HCT116 (cell line): ENCODE data around the gene STH. TPM values are rescaled to one million over a fixed set of nuclear protein-coding genes. Genes with fewer than 3 reads are reported as not detected.

Source experiments
- ATAC-seq: fragments of 200-7000 bp; cut with Tn5 transposase; 2 replicates; pipeline ENCODE4 v1.9.1; 2020; ENCODE audit warnings: mild to moderate bottlenecking, moderate library complexity
- BruUV-seq: library from RNA; stranded (reverse); fragments of 400-500 nt; replicated peaks from 2 replicates; lab custom pipeline; 2021; lab: Mats Ljungman, UMichigan
- CTCF ChIA-PET: fragments of 300-600 bp; sonication (Branson Sonifier 250); formaldehyde crosslinking; loops from one replicate; lab custom pipeline; 2021; ENCODE audit warnings: antibody characterized with exemption; lab: Charles Lee
- POLR2A ChIA-PET: fragments of 300-600, 350-600 bp; sonication (Branson Sonifier 250); formaldehyde crosslinking; loops from one replicate; lab custom pipeline; 2021; ENCODE audit warnings: antibody characterized with exemption; lab: Charles Lee
- RAD21 ChIA-PET, 2 experiments: fragments of 300-600 bp; sonication (Branson Sonifier 250); formaldehyde crosslinking; loops; one replicate each; lab custom pipeline; 2023; ENCODE audit warnings: low total read pairs in 2 of 2; ENCODE audit not compliant: uncharacterized antibody in 2 of 2, unreplicated experiment in 2 of 2, low non-redundant PET in 1 of 2; lab: Charles Lee
- DNase-seq: peaks from one replicate; pipeline ENCODE4 v3.0.0-alpha.2; 2010; ENCODE audit warnings: low read depth, low spot score
- H2AFZ ChIP-seq: fragments of 200-600 bp; shearing (Covaris generic), sonication (generic); 2 replicates; pipeline ENCODE4 v1.6.1; 2017; ENCODE audit warnings: low read depth, mixed run types, mixed read lengths, antibody characterized with exemption, low read length; ENCODE audit not compliant: poor library complexity, severe bottlenecking
- H3K27ac ChIP-seq: 2 replicates; pipeline ENCODE4 v1.5.1; 2012; ENCODE audit warnings: low read depth, low read length
- H3K27me3 ChIP-seq: fragments of 200-600 bp; sonication (generic); 2 replicates; pipeline ENCODE4 v1.6.1; 2016; ENCODE audit warnings: mixed run types, low read length, mixed read lengths; ENCODE audit not compliant: insufficient read depth
- H3K36me3 ChIP-seq, 2 experiments: fragments of 200-500 bp in 1 of 2; fragments of 200-600 bp in 1 of 2; sonication (Bioruptor generic) in 1 of 2; sonication (generic) in 1 of 2; 2 replicates each; pipeline versions ENCODE4 v1.5.1 to v1.6.1; 2014 to 2016; ENCODE audit warnings: low read length in 2 of 2, inconsistent platforms in 1 of 2, mixed read lengths in 1 of 2, mixed run types in 1 of 2; ENCODE audit not compliant: insufficient read depth in 2 of 2, control insufficient read depth in 1 of 2
- H3K4me1 ChIP-seq, 2 experiments: fragments of 200-600 bp in 1 of 2; sonication (generic) in 1 of 2; 2 replicates each; pipeline versions ENCODE4 v1.5.1 to v1.6.1; 2012 to 2017; ENCODE audit warnings: low read length in 2 of 2, inconsistent platforms in 1 of 2, mild to moderate bottlenecking in 1 of 2, mixed read lengths in 1 of 2, mixed run types in 1 of 2, moderate library complexity in 1 of 2; ENCODE audit not compliant: insufficient read depth in 2 of 2, control insufficient read depth in 1 of 2
- H3K4me2 ChIP-seq: fragments of 200-600 bp; sonication (generic); 2 replicates; pipeline ENCODE4 v1.6.1; 2017; ENCODE audit warnings: mixed run types, low read length, mixed read lengths
- H3K4me3 ChIP-seq, 2 experiments: fragments of 200-600 bp in 1 of 2; sonication (generic) in 1 of 2; replicated peaks in 1 of 2; 2 replicates each; pipeline ENCODE4 v1.5.1; 2011 to 2016; ENCODE audit warnings: low read length in 2 of 2, control low read depth in 1 of 2, low read depth in 1 of 2, mild to moderate bottlenecking in 1 of 2, mixed read lengths in 1 of 2, mixed run types in 1 of 2
- H3K79me2 ChIP-seq: fragments of 200-600 bp; sonication (generic); 2 replicates; pipeline ENCODE4 v1.6.1; 2017; ENCODE audit warnings: mild to moderate bottlenecking, mixed run types, low read length, moderate library complexity, mixed read lengths; ENCODE audit not compliant: insufficient read depth
- H3K9ac ChIP-seq: fragments of 200-600 bp; sonication (generic); 2 replicates; pipeline ENCODE4 v1.6.1; 2016; ENCODE audit warnings: low read length, mixed read lengths
- H3K9me2 ChIP-seq: fragments of 200-600 bp; sonication (generic), shearing (Covaris generic); 2 replicates; pipeline ENCODE4 v1.6.1; 2017; ENCODE audit warnings: mixed run types, mild to moderate bottlenecking, moderate library complexity; ENCODE audit not compliant: insufficient read depth
- H3K9me3 ChIP-seq, 2 experiments: fragments of 200-500 bp in 1 of 2; fragments of 200-600 bp in 1 of 2; sonication (Bioruptor generic) in 1 of 2; sonication (generic) in 1 of 2; 2 replicates each; pipeline ENCODE4 v1.6.1; 2014 to 2017; ENCODE audit warnings: low read length in 2 of 2, mixed read lengths in 2 of 2, inconsistent platforms in 1 of 2, low read depth in 1 of 2, mild to moderate bottlenecking in 1 of 2, mixed run types in 1 of 2, moderate library complexity in 1 of 2; ENCODE audit not compliant: control insufficient read depth in 1 of 2, insufficient read depth in 1 of 2
- H4K20me1 ChIP-seq: fragments of 200-600 bp; sonication (generic), shearing (Covaris generic); 2 replicates; pipeline ENCODE4 v1.6.1; 2017; ENCODE audit warnings: mixed run types, mild to moderate bottlenecking, moderate library complexity; ENCODE audit not compliant: insufficient read depth
- CBX3 ChIP-seq: IDR thresholded peaks from 2 replicates; pipeline ENCODE4 v1.6.1; 2012; ENCODE audit warnings: low read depth
- EGR1 ChIP-seq: IDR thresholded peaks from 2 replicates; pipeline ENCODE4 v1.6.1; 2012; ENCODE audit warnings: low read depth
- EZH2phosphoT487 ChIP-seq: fragments of 200-600 bp; IDR thresholded peaks from 2 replicates; pipeline ENCODE4 v1.6.1; 2018; ENCODE audit warnings: antibody characterized with exemption, borderline replicate concordance
- JUND ChIP-seq: IDR thresholded peaks from 2 replicates; pipeline ENCODE4 v1.6.1; 2012
- MAX ChIP-seq: IDR thresholded peaks from 2 replicates; pipeline ENCODE4 v1.6.1; 2012
- POLR2A ChIP-seq: IDR thresholded peaks from 2 replicates; pipeline ENCODE4 v1.7.0; 2011; ENCODE audit warnings: borderline replicate concordance; ENCODE audit not compliant: insufficient read depth, insufficient read length; ENCODE audit errors: extremely low read depth
- RAD21 ChIP-seq: IDR thresholded peaks from 2 replicates; pipeline ENCODE4 v1.6.1; 2012; ENCODE audit warnings: low read depth, mild to moderate bottlenecking
- REST ChIP-seq: IDR thresholded peaks from 2 replicates; pipeline ENCODE4 v1.6.1; 2012; ENCODE audit warnings: low read depth
- SIN3A ChIP-seq: IDR thresholded peaks from 2 replicates; pipeline ENCODE4 v1.6.1; 2012; ENCODE audit warnings: low read depth
- SRF ChIP-seq: IDR thresholded peaks from 2 replicates; pipeline ENCODE4 v1.6.1; 2012; ENCODE audit warnings: low read depth
- TCF7L2 ChIP-seq: IDR thresholded peaks from 2 replicates; pipeline ENCODE4 v1.7.0; 2011; ENCODE audit warnings: borderline replicate concordance, inconsistent platforms; ENCODE audit not compliant: insufficient read depth, insufficient read length; ENCODE audit errors: extremely low read depth
- YY1 ChIP-seq: IDR thresholded peaks from 2 replicates; pipeline ENCODE4 v1.6.1; 2011; ENCODE audit warnings: low read length, low read depth, moderate library complexity, mild to moderate bottlenecking; ENCODE audit not compliant: insufficient replicate concordance; ENCODE audit errors: extremely low read depth
- ZFX ChIP-seq: fragments of 450-650 bp; IDR thresholded peaks from 2 replicates; pipeline ENCODE4 v1.6.1; 2017
- intact Hi-C: fragments of 100-400 bp; cut with micrococcal nuclease; formaldehyde crosslinking; loops from 2 replicates; pipeline ENCODE4 v1.10.0; 2022
- total RNA-seq: library from RNA; stranded (reverse); gene quantifications from one replicate; pipeline ENCODE4 v1.2.1, GENCODE V29; 2021; ENCODE audit not compliant: unreplicated experiment
- TF ChIP-seq, protein P1 (sequence below), 3 experiments: fragments of 200-600 bp in 1 of 3; sonication (generic) in 1 of 3; IDR thresholded peaks in 2 of 3; conservative IDR thresholded peaks in 1 of 3; 2 replicates each; pipeline ENCODE4 v1.5.1; 2012 to 2017; ENCODE audit warnings: low read depth in 2 of 3, low read length in 2 of 3, antibody characterized with exemption in 1 of 3, borderline replicate concordance in 1 of 3, control low read depth in 1 of 3, mild to moderate bottlenecking in 1 of 3, mixed read lengths in 1 of 3, mixed run types in 1 of 3, moderate library complexity in 1 of 3; ENCODE audit not compliant: insufficient read depth in 1 of 3
- TF ChIP-seq, protein P2 (sequence below): IDR thresholded peaks from 2 replicates; pipeline ENCODE4 v1.6.1; 2012

Gene STH
- total RNA-seq, 1 experiment from 2014 or later = not detected

- Histone ChIP-seq H4K20me1 (no peaks in the 10 kb centered on the region), H2AFZ (no peak overlapping the region), H3K27me3 (no peaks in the 10 kb centered on the region), H3K9me3 (no peaks in the 10 kb centered on the region), H3K79me2 (no peaks in the 10 kb centered on the region), H3K36me3 (no peaks in the 10 kb centered on the region), H3K27ac (no peak overlapping the region), H3K4me2 (no peak overlapping the region), H3K4me1 (no peaks in the 10 kb centered on the region), H3K9me2 (no peaks in the 10 kb centered on the region), H3K4me3 (no peak overlapping the region), H3K9ac (no peak overlapping the region)
- BruUV-seq = no TSS peak
- no peak for ATAC-seq
- TF ChIP-seq EZH2phosphoT487 (no peak), SIN3A (no peak), YY1 (no peak), EGR1 (no peak), MAX (no peak), TCF7L2 (no peak), CBX3 (no peak), RAD21 (no peak), POLR2A (no peak), JUND (no peak), REST (no peak), SRF (no peak), ZFX (no peak)
- TF ChIP-seq, protein P1, sequence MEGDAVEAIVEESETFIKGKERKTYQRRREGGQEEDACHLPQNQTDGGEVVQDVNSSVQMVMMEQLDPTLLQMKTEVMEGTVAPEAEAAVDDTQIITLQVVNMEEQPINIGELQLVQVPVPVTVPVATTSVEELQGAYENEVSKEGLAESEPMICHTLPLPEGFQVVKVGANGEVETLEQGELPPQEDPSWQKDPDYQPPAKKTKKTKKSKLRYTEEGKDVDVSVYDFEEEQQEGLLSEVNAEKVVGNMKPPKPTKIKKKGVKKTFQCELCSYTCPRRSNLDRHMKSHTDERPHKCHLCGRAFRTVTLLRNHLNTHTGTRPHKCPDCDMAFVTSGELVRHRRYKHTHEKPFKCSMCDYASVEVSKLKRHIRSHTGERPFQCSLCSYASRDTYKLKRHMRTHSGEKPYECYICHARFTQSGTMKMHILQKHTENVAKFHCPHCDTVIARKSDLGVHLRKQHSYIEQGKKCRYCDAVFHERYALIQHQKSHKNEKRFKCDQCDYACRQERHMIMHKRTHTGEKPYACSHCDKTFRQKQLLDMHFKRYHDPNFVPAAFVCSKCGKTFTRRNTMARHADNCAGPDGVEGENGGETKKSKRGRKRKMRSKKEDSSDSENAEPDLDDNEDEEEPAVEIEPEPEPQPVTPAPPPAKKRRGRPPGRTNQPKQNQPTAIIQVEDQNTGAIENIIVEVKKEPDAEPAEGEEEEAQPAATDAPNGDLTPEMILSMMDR (IDR thresholded peaks at IDR 0.05 in 2 of 3, conservative IDR thresholded peaks at IDR 0.05 in 1 of 3; ENCODE audit: borderline replicate concordance in 1 of 3, insufficient read depth in 1 of 3, low read depth in 2 of 3, low read length in 2 of 3) = no peak
- TF ChIP-seq, protein P2, sequence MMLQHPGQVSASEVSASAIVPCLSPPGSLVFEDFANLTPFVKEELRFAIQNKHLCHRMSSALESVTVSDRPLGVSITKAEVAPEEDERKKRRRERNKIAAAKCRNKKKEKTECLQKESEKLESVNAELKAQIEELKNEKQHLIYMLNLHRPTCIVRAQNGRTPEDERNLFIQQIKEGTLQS = no peak
- DNase-seq = no peak
- ChIA-PET POLR2A (no interaction called here), RAD21 (no interaction called here), CTCF (no interaction called here)
- intact Hi-C loops = no loop called here
Observed at GRCh38 chr17:45995627-45996270, 3.3 kb upstream of the STH start.
